Small intestine (tissue), 16 donors: ENCODE data around the gene PHLDB1. TPM values are rescaled to one million over a fixed set of nuclear protein-coding genes. Genes with fewer than 3 reads are reported as not detected.
"Not testable (repeated sequence)": the region's sequence is repeated elsewhere in the genome, so short reads cannot be mapped to it uniquely, and the experiment has no call there.

ENCODE experiments used
- DNase-seq, 2 donors: peaks; one replicate each; pipeline versions ENCODE4 v3.0.0 to v3.0.0-alpha.2; 2013
- FAIRE-seq: peaks from 2 replicates; lab custom pipeline; 2012; peaks lifted over from hg19 to GRCh38; lab: Jason Lieb, UNC
- H3K27ac ChIP-seq, 3 donors: one replicate each; pipeline ENCODE4 v1.5.1; 2013; ENCODE audit warnings: low read length in 2 of 3, mild to moderate bottlenecking in 2 of 3, control low read depth in 1 of 3, inconsistent platforms in 1 of 3, low read depth in 1 of 3, moderate library complexity in 1 of 3
- H3K27me3 ChIP-seq, 3 donors: one replicate each; pipeline ENCODE4 v1.6.1; 2013; ENCODE audit warnings: low read length in 3 of 3, inconsistent platforms in 1 of 3; ENCODE audit not compliant: control insufficient read depth in 3 of 3, insufficient read depth in 3 of 3
- H3K36me3 ChIP-seq, 3 donors: one replicate each; pipeline ENCODE4 v1.6.1; 2013; ENCODE audit warnings: low read length in 3 of 3, inconsistent platforms in 1 of 3, low read depth in 1 of 3, mild to moderate bottlenecking in 1 of 3, moderate library complexity in 1 of 3; ENCODE audit not compliant: control insufficient read depth in 3 of 3, insufficient read depth in 2 of 3
- H3K4me1 ChIP-seq, 3 donors: one replicate each; pipeline ENCODE4 v1.6.1; 2013; ENCODE audit warnings: low read length in 2 of 3, inconsistent platforms in 1 of 3, low read depth in 1 of 3, mild to moderate bottlenecking in 1 of 3, moderate library complexity in 1 of 3; ENCODE audit not compliant: control insufficient read depth in 3 of 3, insufficient read depth in 2 of 3
- H3K4me3 ChIP-seq, 3 donors: one replicate each; pipeline ENCODE4 v1.5.1; 2013; ENCODE audit warnings: low read length in 3 of 3, control low read depth in 1 of 3, inconsistent platforms in 1 of 3, low read depth in 1 of 3, mild to moderate bottlenecking in 1 of 3, moderate library complexity in 1 of 3
- H3K9me3 ChIP-seq, 2 donors: one replicate each; pipeline ENCODE4 v1.6.1; 2013; ENCODE audit warnings: low read depth in 1 of 2, low read length in 1 of 2; ENCODE audit not compliant: control insufficient read depth in 2 of 2, insufficient read depth in 1 of 2
- WGBS, 3 donors: extraction: QIAGEN DNeasy Blood & Tissue Kit; methylation state at CpG; one replicate each; pipeline ENCODE4 v1.1.7; 2013; 5-methylcytosine and 5-hydroxymethylcytosine counted together
- long read RNA-seq, 10 donors: transcript quantifications; one replicate each; lab custom pipeline, GENCODE V29; 2026
- polyA plus RNA-seq, 4 donors: library from polyadenylated mRNA; stranded (reverse) in 3 of 4; unstranded in 1 of 4; fragments of 200-250 nt in 3 of 4; fragments of 120-200 nt in 1 of 4; gene quantifications; one replicate each; pipeline versions ENCODE4 v1.2.1 to v1.2.3, GENCODE V29; 2013
- donor health status: healthy with polysubstance abuse.
- donor health status: control.
- donor health status: control.
- donor health status: Bipolar disorder and iron deficiency.
- donor health status: healthy.

PHLDB1 gene
- 10 to 100 TPM; 14.1 to 30.7 (median 21.9) TPM for polyA plus RNA-seq
- long read RNA-seq, donor 1, partial matches to known transcripts: 122 of 193 reads
- long read RNA-seq, donor 1, other reads (novel, unspliced or antisense): 67 of 193 reads
- long read RNA-seq, donor 2, partial matches to known transcripts: 17 of 22 reads
- long read RNA-seq, donor 2, other reads (novel, unspliced or antisense): 5 of 22 reads
- long read RNA-seq, donor 3, full-length matches to known transcripts: 2 of 36 reads
- long read RNA-seq, donor 3, partial matches to known transcripts: 20 of 36 reads
- long read RNA-seq, donor 3, other reads (novel, unspliced or antisense): 14 of 36 reads
- long read RNA-seq, donor 4: 0 reads
- long read RNA-seq, donor 5, partial matches to known transcripts: 0 of 1 reads
- long read RNA-seq, donor 5, other reads (novel, unspliced or antisense): 0 of 1 reads
- long read RNA-seq, donor 6, partial matches to known transcripts: 73 of 100 reads
- long read RNA-seq, donor 6, other reads (novel, unspliced or antisense): 25 of 100 reads
- long read RNA-seq, donor 7: 0 reads
- long read RNA-seq, donor 8, partial matches to known transcripts: 0 of 2 reads
- long read RNA-seq, donor 8, other reads (novel, unspliced or antisense): 0 of 2 reads
- long read RNA-seq, donor 9, partial matches to known transcripts: 11 of 11 reads
- long read RNA-seq, donor 9, other reads (novel, unspliced or antisense): 0 of 11 reads
- long read RNA-seq, donor 10, partial matches to known transcripts: 0 of 8 reads
- long read RNA-seq, donor 10, other reads (novel, unspliced or antisense): 0 of 8 reads

DNA sequence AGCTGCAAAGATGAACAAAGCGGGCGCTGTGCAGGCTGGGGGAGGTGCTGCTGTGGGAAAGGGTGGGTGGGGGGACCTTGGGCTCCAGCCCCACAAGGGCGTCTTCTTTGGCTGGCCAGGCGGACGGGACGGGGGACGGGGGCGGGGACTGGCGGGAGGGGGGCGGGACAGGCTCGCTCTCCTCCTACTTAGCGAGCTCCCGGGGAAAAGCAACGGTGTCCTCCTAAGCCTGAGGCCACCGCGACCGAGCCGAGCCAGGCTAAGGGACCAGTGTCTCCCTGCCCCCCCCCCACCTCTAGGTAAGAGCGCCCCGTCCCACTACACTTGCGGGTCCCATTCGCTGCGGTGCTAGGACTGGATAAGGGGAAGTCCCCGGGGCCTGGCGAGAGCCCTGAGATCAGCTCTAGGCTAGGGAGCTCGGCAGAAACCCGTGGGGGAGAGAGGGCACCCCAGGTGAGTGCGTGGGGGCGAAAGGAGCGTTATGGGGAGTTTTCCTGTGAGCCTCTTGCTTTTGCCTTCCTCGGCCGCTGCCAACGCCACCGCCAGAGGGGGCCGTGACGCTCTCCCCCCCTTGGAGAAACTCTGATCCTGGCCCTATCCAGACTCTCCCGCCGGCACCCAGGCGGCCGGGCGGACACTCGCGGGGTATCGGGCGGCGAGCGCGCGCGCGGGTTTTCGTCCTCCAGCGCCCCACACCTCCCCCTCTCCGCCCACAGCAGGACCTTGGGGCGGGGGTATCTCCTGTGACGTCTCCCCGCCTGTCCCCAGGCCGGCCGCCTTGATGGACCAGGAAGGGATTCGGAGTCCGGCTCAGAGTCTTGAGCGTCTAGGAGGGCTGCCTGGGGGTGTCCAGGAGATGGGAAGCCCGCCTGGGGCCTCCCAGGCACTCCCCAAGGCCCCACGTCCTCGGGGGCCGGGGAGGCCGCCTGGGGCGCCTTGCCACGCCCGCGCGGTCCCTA, at the start of gene PHLDB1:
PHLDB1 (plus strand) TSS at position 215 of the 959 bp plus-strand sequence. CDS start 6,222 bp downstream, outside the sequence.
- Histone ChIP-seq H3K4me1 (peaks cover 0 to 35% (median 6%) of the 10 kb centered on the region in 3 donors), H3K9me3 (no peaks in the 10 kb centered on the region), H3K36me3 (peaks cover 0 to 3% (median 0%) of the 10 kb centered on the region in 3 donors), H3K27ac (peak within 1 kb of the TSS; percentile 30 to 72 (median 65)), H3K27me3 (peaks cover 0 to 51% (median 0%) of the 10 kb centered on the region in 3 donors), H3K4me3 (peak within 1 kb of the TSS; percentile 38 to 63 (median 56))
- WGBS, 3 donors: 1% methylated on average over 44 to 72 of the region's 72 CpGs
- DNase-seq: peak in 1 of 2 donors; percentile 73
- FAIRE-seq: no peak

DNA sequence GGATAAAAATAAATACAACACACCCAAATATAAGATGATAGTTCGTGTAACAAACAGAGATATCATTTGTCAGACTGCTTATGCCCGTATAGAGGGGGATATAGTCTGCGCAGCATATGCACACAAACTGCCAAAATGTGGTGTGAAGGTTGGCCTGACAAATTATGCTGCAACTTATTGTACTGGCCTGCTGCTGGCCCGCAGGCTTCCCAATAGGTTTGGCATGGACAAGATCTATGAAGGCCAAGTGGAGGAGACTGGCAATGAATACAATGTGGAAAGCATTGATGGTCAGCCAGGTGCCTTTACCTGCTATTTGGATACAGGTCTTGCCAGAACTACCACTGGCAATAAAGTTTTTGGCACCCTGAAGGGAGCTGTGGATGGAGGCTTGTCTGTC, 46.6 kb upstream of the PHLDB1 start:
- no peaks in the 10 kb centered on the region for H3K9me3 ChIP-seq
- FAIRE-seq (no peak), DNase-seq (no peak)
- 91 to 92% (median 91%) methylated on average over 4 of the region's 4 CpGs for WGBS, 3 donors
- H3K27me3 ChIP-seq: no peaks in the 10 kb centered on the region
- no peak overlapping the region for H3K27ac ChIP-seq
- H3K4me1 ChIP-seq: peaks cover 0 to 3% (median 3%) of the 10 kb centered on the region in 3 donors
- H3K36me3 ChIP-seq: peaks cover 2 to 18% (median 2%) of the 10 kb centered on the region in 3 donors
- H3K4me3 ChIP-seq: no peak overlapping the region

DNA sequence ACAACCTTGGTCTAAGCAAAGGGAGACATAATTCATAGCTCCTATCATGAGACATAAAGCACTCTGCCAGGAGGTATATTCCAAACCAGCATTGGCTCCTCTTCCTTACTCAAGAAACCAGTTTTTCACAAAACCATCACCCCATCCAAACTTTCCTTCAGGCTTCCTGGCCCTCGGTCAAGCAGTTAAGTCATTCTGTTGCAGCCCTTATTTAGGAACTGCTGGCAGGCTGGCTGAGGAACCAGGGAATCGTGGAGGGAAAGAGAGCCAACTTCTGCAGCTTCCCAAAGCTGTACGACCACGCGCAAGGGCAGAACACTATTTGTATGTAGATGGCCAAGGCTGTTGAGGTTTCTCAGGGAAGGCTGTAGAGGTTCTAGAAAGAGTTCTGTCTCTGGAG, 42.4 kb upstream of the PHLDB1 start:
- FAIRE-seq: no peak
- Histone ChIP-seq H3K27ac (peak overlapping the region in 1 of 3 donors; percentile 64), H3K4me3 (peak overlapping the region in 1 of 3 donors; percentile 6), H3K36me3 (peaks cover 0 to 2% (median 0%) of the 10 kb centered on the region in 3 donors), H3K4me1 (peaks cover 0 to 3% (median 3%) of the 10 kb centered on the region in 3 donors), H3K27me3 (no peaks in the 10 kb centered on the region), H3K9me3 (no peaks in the 10 kb centered on the region)
- 43 to 56% (median 52%) methylated on average over 5 of the region's 5 CpGs for WGBS, 3 donors
- DNase-seq: peak in 1 of 2 donors; percentile 9

DNA sequence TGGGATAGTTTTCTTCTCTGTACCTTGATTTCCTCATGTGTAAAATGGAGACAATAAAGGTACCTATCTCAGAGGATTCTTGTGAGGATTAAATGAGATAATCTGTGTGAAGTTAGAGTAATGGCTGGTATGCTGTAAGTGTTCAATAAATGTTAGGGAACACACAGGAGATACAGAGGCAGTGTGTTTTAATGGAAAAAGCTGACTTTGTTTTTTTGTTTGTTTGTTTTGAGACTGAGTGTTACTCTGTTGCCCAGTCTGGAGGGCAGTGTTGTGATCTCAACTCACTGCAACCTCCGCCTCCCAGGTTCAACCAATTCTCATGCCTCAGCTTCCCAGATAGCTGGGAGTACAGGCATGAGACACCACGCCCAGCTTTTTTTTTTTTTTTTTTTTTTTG, 37.7 kb upstream of the PHLDB1 start:
- Histone ChIP-seq H3K9me3 (no peaks in the 10 kb centered on the region), H3K27me3 (no peaks in the 10 kb centered on the region), H3K27ac (no peak overlapping the region), H3K36me3 (peaks cover 0 to 1% (median 0%) of the 10 kb centered on the region in 3 donors), H3K4me3 (no peak overlapping the region), H3K4me1 (peaks cover under 1 to 7% (median 6%) of the 10 kb centered on the region in 3 donors)
- DNase-seq (no peak), FAIRE-seq (no peak)
- 57 to 80% (median 67%) methylated on average over 2 of the region's 2 CpGs for WGBS, 3 donors

DNA sequence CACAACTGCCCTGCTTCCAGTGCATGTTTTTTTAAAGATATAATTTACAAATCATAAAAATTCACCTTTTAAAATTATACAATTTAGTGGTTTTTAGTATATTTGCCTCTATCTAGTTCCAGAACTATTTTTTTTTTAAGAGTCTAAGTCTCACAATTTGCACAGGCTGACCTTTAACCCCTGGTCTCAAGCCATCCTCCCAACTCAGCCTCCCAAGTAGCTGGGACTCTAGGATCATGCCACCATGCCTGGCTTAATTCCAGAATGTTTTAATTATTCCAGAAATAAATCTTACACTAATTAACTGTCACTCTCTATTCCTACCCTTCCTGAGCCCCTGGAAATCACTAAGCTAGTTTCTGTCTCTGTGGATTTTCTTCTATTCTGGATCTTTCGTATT, 36.6 kb upstream of the PHLDB1 start:
- Histone ChIP-seq H3K27me3 (no peaks in the 10 kb centered on the region), H3K27ac (no peak overlapping the region), H3K4me3 (no peak overlapping the region), H3K36me3 (peaks cover 0 to 2% (median 0%) of the 10 kb centered on the region in 3 donors), H3K9me3 (no peaks in the 10 kb centered on the region), H3K4me1 (peaks cover 2 to 5% (median 5%) of the 10 kb centered on the region in 3 donors)
- 86 to 95% (median 90%) methylated on average over 1 of the region's 1 CpG for WGBS, 3 donors
- FAIRE-seq (no peak), DNase-seq (no peak)

DNA sequence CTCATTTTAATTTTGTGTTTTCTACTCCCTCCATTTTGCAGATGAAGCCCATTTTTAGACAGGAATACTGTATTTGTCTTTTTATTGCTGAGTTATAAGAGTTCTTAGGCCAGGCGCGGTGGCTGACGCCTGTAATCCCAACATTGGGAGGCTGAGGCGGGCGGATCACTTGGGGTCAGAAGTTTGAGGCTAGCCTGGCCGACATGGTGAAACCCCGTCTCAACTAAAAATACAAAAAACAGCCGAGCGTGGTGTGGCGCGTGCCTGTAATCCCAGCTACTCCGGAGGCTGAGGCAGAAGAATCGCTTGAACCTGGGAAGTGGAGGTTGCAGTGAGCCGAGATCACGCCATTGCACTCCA, 35.7 kb upstream of the PHLDB1 start:
- not testable (repeated sequence) for H3K27me3 ChIP-seq, H3K36me3 ChIP-seq, H3K4me1 ChIP-seq, FAIRE-seq, H3K9me3 ChIP-seq
- WGBS, 3 donors: 7 to 25% (median 9%) methylated on average over 15 of the region's 15 CpGs
- peak overlapping the region in 2 of 3 donors; percentile 82 to 99 for H3K4me3 ChIP-seq
- peak overlapping the region; percentile 96 to 99 (median 98) for H3K27ac ChIP-seq
- peak in 1 of 2 donors; percentile 38 for DNase-seq

DNA sequence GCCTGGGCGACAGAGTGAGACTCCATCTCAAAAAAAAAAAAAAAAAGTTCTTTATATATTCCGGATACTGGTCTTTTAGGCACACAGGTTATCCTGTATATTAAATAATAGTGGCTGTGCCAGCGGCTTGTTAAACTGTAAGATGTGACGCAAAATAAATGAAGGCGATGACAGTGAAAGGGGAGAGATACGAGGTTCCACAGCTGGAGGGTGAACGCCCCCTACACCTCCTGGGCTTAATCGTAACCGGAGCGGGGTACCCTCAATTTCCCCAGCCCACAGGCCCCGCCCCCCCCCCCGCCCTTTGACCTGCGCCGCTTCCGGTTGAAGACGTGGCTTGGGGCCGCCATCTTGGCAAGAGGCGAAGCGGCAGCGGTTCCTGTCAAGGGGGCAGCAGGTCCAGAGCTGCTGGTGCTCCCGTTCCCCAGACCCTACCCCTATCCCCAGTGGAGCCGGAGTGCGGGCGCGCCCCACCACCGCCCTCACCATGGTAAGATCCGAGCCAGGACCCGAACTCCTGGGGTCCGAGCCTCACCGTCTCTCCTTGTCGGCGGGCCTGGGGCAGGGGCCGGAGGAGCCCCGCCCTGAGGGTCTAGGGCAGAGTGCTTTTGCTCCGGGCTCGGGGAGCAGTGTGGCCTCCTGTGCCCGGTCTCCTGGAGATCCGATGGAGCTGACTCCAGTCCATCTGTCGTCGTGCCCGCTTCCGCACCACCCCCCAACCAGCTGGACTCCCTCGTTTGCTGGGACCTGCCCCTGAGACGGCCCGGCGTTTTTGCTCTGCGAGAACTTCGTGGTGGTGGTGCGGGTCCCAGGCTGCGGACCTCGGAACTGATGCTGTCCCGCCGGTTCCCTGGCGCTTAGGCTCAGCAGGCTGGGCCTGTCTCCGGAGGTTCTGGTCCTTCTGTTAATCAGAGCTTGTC, 35.1 kb upstream of the PHLDB1 start, which contains the start of gene ARCN1:
ARCN1 (plus strand) TSS at position 349 of the 920 bp plus-strand sequence; CDS start at position 488, 139 bp downstream.
- FAIRE-seq (no peak), DNase-seq (peak; percentile 73 to 94)
- Histone ChIP-seq H3K4me3 (peak within 1 kb of the TSS; percentile 82 to 100 (median 99)), H3K4me1 (peaks cover 2 to 5% (median 5%) of the 10 kb centered on the region in 3 donors), H3K27ac (peak within 1 kb of the TSS; percentile 96 to 99 (median 98)), H3K36me3 (peaks cover 0 to 9% (median 2%) of the 10 kb centered on the region in 3 donors), H3K9me3 (no peaks in the 10 kb centered on the region), H3K27me3 (no peaks in the 10 kb centered on the region)
- 0% methylated on average over 52 to 55 of the region's 55 CpGs for WGBS, 3 donors
